ENCODE results near the gene FIZ1.
"Not testable (repeated sequence)": the region's sequence is repeated elsewhere in the genome, so short reads cannot be mapped to it uniquely, and the experiment has no call there.

The FIZ1 gene

DNA sequence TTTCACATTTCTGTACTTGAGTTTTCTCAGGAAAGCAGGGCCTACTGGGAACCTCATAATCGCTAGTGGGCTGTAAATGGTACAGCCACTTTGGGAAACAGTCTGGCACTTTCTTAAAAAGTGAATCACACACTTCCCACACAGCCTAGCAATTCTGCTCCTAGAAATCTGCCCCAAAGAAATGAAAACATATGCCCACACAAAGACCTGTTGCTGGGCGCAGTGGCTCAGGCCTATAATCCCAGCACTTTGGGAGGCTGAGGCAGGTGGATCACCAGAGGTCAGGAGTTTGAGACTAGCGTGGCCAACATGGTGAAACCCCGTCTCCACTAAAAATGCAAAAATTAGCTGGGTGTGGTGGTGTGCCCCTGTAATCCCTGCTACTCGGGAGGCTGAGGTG is 29.8 kb downstream of the FIZ1 start:
- DNase-seq, result not testable (repeated sequence)

DNA sequence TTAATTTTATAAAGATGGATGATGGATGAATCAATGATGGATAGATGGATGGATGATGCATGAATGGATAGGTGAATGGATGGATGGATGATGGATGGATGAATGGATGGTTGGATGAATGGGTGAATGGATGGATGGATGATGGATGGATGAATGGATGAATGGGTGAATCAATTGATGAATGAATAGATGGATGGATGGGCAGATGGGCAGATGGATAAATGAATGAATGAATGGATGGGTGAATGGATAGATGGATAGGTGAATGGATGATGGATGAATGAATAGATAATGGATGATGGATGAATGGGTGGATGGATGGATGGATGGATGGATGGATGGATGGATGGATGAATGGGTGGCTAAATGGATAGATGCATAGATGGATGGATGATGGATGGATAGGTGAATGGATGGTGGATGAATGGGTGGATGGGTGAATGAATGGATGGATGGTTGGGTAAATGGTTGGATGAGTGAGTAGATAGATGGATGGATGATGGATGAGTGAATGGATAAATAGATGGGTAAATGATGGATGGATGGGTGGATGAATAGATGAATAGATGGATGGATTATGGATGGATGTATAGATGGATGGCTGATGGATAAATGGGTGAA is 31.5 kb downstream of the FIZ1 start:
- DNase-seq, result no peak

DNA sequence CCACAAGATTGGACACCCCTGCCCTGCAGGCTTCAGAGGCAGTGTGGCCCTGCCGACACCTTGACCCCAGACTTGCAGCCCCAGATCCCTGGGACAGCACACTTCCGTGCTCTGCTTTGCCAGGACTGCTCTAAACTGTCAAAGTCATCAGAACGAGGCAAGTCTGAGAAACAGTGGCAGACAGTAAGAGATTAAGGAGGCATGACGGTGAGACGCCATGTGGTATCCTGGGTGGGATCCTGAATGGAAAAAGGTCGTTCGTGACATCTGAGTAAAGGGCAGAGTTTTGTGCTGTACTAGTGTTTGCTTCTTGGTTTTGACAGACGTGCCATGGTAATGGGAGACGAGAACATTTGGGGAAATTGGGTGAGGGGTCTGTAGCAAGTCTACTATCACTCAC is 32.5 kb downstream of the FIZ1 start:
- no peak for DNase-seq

DNA sequence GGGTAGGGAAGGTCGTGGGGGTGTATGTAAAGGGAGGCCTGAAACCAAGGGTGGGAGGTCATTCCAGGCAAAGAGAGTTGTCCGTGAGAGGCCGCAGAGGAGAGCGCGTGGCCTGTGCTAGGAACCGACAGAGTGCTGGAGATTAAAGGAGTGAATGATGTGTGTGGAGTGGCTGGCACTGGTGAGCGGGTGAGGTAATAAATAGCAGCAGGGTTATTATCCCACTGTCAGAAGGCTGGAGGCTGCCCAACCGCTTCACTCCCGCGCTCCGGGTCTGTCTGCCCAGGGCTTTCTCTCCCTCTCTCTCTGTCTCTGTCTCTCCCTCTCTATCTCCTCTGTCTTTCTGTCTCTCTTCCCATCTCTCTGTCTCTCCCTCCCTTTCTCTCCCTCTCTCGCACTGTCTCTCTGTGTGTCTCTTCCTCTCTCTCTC is 36.0 kb downstream of the FIZ1 start:
- DNase-seq, result no peak

DNA sequence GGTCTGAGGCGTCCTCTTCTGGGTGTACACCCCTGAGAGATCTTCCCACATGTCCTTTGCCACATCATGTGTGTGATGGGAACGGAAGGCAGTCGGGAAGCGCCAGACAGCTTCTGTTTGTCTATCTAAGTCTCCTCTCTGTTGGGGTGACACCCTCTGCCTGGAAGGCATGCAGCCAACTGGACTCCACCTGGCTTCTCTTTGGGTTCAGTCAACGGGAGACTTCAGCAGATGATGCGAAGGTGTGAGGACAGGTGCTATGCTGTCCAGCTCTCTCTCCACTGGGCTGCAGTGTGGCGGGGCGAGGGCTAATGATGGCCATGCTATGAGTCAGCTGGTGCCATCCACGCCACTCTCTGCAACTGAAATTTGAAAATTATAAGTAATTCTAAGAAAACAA is 39.6 kb downstream of the FIZ1 start:
- DNase-seq, result no peak

DNA sequence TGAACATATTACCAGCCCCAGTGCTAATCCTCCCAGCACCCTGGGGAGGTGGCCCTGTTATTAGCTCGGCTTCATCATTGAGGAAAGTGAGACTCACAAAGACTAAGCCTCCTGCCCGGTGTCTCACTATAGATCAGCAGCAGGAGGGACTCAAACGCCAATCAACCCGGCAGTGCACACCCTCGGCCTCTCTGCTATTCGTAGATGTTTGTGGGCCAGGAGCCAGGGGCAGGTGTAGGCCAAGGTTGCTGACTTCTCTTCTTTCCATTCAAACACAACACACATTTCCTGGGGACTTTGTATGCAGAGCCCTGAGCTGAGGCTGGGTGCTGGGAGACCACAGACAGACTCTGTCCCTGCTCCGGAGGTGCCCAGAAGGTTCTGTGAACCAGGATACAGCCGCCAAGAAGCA is 44.6 kb downstream of the FIZ1 start:
- no peak for DNase-seq

DNA sequence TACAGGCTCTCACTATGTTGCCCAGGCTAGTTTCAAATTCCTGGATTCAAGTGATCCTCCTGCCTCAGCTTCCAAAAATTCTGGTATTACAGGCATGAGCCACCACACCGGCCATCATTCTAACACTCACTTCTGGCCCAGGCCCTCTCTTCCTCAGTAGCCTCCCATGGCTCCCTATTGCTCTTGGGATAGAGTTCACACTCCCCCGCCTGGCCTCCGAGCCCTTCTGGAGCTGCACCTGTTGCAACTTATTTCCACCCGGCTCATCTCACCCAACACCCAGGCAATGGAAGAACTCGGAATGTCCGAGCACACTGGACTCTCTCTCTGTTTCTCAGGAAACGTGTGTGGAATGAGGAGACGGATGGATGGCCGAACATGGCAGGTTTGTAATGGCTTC is 45.0 kb downstream of the FIZ1 start:
- DNase-seq, result no peak

DNA sequence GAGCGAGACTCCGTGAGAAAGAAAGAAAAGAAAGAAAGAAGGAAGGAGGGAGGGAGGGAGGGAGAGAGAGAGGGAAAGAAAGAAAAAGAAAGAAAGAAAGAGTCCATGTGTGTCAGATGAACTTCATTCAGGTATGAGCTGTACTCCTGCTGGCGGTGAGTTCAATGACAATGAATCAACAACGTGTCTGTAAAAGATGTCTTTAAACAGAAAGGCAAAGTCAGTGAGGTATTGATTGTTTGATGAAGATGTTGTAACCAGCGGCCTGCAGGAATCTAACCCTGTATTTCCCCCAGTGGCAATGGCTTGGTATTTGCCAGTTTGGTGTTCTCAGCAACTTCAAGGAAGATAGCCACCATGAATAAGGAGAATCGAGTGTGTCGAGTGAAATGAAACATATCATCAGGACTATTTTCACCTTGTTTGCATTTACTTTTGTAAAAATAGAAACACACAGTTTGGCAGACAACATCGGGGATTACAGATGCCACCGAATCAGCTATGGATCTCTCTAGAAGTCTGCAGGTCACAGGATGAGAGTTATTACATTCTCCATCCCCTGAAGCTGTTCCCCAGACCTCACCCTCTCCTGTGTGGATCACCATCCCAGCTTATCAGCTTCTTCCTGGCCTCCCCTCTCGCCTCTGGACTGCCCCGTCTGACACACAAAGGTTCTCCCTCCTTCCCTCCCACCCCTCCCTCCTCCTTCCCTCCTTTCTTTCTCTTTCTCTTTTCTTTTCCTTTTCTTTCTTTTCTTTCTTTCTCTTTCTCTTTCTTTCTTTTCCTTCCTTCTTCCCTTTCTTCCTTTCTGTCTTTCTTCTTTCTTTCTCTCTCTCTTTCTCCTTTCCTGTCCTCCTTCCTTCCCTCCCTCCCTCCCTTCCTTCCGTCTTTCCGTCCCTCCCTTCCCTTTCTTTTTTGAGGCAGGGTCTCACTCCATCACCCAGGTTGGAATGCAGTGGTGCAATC is 45.8 kb downstream of the FIZ1 start:
- no peak for DNase-seq

DNA sequence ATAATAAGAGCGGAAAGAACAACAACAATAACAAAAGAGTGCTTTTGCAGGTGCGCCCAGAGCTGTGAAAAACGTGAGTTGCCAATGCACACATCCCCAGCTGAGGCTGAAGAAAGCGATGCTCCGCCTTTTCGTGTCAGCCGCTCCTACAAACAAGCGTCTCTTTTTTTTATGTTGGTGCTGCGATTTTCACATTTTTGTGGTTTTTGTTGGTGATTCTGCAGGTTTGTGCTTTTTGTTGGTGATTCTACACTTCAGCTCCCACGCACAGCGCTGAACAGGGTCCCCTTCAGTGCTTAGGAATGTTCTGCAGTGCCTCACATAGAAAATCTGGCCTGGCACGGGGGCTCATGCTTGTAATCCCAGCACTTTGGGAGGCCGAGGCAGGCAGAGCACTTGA is 46.7 kb downstream of the FIZ1 start:
- no peak for DNase-seq

DNA sequence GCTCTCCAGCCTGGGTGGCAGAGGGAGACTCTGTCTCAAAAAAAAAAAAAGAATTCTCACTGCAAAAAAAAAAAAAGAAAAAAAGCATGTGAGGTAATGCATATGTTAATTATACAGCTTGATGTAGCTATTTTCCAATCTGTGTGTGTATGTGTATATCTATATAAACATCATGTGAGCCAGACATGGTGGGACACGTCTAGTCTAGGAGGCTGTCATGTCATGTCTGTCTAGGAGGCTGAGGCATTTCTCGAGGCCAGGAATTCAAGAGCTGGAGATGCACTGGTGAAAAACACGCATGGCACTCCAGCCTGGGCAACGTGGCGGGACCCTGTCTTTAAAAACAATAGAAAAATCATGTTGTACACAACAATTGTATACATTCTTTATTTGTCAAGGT is 47.1 kb downstream of the FIZ1 start:
- DNase-seq, result no peak

DNA sequence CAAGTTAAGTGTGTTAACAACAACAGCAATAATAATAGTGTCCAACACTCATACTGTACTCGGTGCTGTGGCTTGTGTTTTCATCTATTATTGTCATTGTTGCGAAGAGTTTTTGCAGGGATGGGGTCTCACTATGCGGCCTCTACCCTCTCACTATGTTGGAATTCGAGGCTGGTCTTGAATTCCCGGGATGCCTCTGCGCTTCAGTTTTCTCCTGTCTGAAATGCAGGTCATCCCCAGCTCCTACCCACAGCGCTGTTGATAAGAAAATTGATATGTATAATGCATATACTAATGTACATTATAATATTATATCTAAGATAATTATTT is 49.0 kb downstream of the FIZ1 start:
- DNase-seq, result no peak

DNA sequence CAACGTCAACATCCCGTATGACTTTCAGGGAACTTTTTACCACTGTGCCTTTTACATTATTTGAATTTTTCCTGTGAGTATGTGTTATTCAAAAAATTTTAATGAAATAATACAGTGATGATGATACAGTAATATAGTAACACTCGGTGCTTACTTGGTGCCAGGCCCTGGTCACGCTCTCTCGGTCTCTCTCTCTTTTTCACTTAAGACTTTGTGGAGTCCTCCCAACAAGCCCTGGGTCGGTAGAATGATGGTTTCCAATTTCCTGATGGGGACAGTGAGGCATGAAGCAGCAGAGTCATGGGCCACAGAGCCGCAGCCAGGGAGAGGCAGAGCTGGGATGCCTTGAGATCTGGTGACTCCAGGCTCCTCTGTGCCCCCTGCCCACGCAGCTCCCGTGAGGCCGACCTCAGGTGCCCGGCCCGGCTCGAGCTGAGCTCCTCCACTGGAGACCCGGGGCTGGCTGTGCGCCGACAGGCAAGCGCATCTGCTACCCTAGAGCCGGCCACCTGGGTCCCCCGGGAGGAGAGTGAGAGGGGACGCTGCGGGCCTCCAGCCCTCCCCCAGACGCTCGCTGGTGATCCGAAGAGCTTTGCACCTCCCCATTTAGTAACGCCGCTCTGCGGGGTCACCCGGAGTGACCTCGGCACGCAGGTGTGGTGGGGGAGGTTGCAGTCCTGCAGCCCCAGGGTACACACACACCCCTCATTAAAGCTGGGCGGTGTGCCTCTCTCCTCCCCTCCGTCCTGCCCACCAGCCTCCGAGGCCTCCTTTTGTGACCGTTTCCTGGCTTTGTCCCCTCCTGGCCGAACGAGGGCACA is 49.6 kb downstream of the FIZ1 start:
- no peak for DNase-seq

DNA sequence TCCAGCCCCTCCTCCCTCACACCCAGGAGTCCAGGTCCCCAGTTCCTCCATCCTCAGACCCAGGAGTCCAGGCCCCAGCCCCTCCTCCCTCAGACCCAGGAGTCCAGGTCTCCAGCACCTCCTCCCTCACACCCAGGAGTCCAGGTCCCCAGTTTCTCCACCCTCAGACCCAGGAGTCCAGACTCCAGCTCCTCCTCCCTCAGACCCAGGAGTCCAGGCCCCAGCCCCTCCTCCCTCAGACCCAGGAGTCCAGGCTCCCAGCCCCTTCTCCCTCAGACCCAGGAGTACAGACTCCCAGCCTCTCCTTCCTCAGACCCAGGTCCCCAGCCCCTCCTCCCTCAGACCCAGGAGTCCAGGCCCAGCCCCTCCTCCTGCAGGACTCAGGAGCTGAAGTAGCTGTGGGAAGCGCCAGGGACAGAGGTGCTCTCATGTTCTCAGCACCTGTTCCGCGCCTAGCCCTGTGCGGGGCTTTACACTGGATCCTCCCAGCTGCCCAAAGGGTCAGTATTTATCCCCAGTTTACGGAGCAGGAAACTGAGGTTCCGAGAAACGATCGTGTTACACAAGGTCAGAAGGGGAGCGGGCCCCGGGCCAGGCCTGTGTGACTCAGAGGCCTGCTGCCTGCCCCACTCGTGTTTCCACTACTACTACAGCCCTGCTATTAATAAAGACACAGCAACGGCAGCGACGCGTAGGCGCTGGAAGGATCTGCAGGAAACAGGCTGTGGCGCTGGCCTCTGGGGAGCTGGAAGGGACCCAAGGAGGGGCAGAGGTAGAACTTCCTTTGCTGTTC is 52.3 kb downstream of the FIZ1 start:
- DNase-seq, result no peak

DNA sequence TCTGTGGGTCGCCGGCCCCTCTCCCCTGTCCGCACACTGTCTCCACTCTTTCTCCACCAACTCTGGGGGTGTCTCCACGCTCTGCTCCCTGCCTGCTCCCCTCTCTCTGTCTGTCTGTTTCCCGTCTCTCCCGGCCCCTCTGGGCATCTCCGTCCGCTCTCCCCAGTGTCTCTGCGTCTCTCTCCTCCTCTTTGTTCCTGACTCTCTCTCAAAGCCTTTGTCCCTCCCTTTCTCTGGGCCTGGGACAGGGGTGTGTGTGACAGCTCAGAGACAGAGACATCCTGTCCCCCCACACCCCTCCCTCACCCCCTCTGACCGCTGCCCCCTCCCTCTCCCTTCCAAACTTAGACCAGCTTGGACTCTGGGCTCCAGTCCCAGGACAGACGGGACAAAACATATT is 53.3 kb downstream of the FIZ1 start:
- no peak for DNase-seq

DNA sequence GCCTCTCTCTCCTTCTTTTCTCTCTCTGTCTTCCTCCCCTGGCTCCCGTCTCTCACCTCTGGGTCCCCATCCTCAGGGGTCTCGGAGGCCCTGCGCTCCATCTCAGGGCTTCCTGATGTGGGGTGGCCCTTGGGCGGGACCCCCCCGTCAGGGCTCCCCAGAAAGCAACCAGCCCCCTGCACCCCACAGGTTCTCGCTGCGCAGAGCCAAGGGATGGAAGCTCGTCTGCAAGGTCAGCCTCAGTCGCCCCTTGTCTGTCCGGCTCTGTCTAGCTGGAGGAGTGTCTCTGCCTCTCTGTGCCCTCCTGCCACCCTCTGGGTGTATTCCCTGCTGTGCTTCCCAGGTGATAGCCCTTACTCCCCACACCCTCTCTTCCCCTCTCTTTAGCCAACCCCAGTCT is 53.9 kb downstream of the FIZ1 start, which contains the start of gene SBK3:
Gene SBK3, minus strand, starts transcription at position 101 of the 400 bp plus-strand sequence. Its CDS starts 0 bp downstream, at position 101.
- no peak for DNase-seq

DNA sequence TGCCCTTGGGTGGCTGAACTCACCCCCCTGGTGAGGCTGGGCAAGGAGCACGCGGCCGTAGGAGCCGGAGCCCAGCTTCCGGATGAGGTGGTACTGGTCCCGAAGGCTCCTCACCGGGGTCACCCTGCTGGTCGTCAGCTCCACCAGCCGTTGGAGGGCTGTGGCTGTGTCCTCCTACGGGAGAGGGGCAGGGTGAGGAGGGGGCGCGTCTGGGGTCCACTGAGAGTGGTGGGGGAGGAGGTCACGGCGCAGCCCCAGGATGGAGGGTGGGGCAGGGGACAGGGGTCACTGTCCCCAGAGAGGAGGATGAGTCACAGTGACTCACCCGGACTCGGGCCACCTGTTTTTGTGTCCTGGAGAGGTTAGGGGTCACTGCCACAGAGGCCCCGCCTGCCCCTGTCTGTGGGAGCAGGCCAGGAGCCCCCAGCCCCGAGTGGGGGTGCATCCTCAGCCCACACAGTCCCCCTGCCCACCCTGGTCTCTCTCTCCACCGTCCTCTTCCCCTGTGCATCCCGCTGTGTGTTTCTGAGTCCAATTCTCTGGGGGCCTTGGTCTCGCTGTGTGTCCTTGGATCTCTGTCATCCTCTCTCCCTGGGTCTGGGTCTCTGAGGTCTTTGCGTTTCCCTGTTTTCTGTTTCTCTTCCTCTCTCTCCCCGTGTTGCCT is 54.4 kb downstream of the FIZ1 start:
- DNase-seq, result no peak

DNA sequence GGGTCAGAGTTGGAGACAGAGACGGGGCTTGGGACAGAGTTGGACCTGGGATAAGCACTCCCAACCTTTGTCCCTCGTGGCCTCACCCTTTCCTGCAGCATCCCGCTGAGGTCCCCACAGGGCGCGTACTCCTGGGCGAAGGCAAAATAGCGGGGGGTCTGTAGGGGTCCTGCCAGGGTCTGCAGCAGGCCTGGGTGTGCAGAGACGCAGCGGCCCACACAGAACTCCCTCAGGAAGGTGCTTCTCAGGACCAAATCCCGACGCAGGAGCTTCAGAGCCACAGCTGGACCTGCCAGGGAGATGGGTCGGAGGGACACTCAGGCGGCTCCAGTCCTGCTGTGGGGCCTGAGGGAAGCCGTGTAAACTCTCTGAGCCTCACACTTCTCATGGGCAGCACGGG is 55.3 kb downstream of the FIZ1 start:
- no peak for DNase-seq

DNA sequence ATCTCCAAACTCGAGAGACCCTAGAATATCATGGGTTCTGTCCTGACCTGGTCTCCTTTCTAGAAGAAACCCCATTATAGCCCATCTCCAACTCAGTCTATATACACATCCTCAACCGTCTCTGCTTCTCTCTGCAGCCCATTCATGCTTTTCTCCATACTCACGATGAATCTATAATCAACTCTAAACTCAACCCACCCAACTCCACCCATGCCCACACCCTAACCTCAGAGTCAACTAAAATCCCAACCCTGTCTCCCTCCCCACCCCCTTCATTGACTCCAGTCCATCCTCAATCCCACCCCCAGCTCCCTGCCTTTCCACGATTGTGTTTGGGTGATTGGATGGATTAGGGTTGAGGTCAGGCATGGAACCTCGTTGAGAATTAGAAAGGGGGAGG is 55.8 kb downstream of the FIZ1 start:
- DNase-seq, result no peak

DNA sequence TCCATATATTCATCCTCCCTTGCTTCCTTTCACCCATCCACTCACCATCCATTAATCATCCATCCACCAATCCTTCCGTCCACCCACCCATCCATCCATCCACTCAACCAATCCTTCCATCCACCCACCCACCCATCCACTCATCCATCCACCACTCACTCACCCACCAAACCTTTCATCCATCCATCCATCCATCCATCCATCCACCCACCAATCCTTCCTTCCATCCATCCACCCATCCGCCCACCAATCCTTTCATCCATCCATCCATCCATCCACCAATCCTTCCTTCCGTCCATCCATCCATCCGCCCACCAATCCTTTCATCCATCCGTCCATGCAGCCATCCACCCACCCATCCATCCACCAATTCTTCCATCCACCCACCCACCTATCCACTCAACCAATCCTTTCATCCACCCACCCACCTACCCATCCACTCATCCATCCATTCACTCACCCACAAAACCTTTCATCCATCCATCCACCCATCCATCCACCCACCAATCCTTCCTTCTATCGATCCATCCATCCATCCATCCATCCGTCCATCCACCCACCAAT is 56.9 kb downstream of the FIZ1 start:
- DNase-seq, result no peak

Measured in CD4-positive, alpha-beta T cell treated with Interleukin-4 for 1 hour (primary cell).